Body of pancreas (tissue), 4 donors: Measurements from ENCODE around the gene NPIPB8. TPM values are rescaled to one million over a fixed set of nuclear protein-coding genes. Genes with fewer than 3 reads are reported as not detected.
"Not testable (repeated sequence)": the region's sequence is repeated elsewhere in the genome, so short reads cannot be mapped to it uniquely, and the experiment has no call there.

ENCODE experiments used
- ATAC-seq: fragments of 150-250 bp; one replicate; pipeline ENCODE4 v1.9.1; 2016
- DNase-seq, 4 donors: peaks; one replicate each; pipeline ENCODE4 v3.0.0-alpha.2; 2019
- H3K27ac ChIP-seq, 4 donors: fragments of 200-600 bp; sonication (generic); 1 replicate in 3 of 4; 2 replicates in 1 of 4; pipeline versions ENCODE4 v1.5.1 to v1.6.1; 2016 to 2019; ENCODE audit warnings: mild to moderate bottlenecking in 1 of 4, mixed read lengths in 1 of 4, moderate library complexity in 1 of 4
- H3K27me3 ChIP-seq, 2 donors: fragments of 200-600 bp; sonication (generic); one replicate each; pipeline ENCODE4 v1.6.0; 2016; ENCODE audit warnings: mild to moderate bottlenecking in 1 of 2
- H3K36me3 ChIP-seq, 2 donors: fragments of 200-600 bp; sonication (generic); replicated peaks in 1 of 2; 2 replicates each; pipeline ENCODE4 v1.5.1; 2016; ENCODE audit warnings: low read depth in 2 of 2; ENCODE audit not compliant: insufficient read depth in 1 of 2
- H3K4me1 ChIP-seq: fragments of 200-600 bp; sonication (generic); one replicate; pipeline ENCODE4 v1.6.0; 2016
- H3K4me3 ChIP-seq, 2 donors: fragments of 200-600 bp; sonication (generic); 1 replicate in 1 of 2; 2 replicates in 1 of 2; pipeline ENCODE4 v1.5.1; 2016 to 2019
- H3K9me3 ChIP-seq, 3 donors: fragments of 200-600 bp; sonication (generic); 1 replicate in 2 of 3; 2 replicates in 1 of 3; pipeline ENCODE4 v1.5.1; 2016
- POLR2A ChIP-seq, 3 donors: fragments of 450-650 bp; IDR thresholded peaks; one replicate each; pipeline ENCODE4 v1.6.1; 2016; ENCODE audit warnings: antibody characterized with exemption in 3 of 3, mild to moderate bottlenecking in 2 of 3
- WGBS, 2 donors: methylation state at CpG; one replicate each; pipeline ENCODE4 v1.1.5; 2017; 5-methylcytosine and 5-hydroxymethylcytosine counted together
- intact Hi-C: fragments of 100-400 bp; cut with DNase I; formaldehyde crosslinking; loops from one replicate; pipeline ENCODE4 v1.15.1; 2023
- total RNA-seq, 2 donors: library from RNA; depleted of rRNA; stranded (reverse); fragments of >200 nt; gene quantifications; one replicate each; pipeline ENCODE4 v1.1.0, GENCODE V29; 2016
- TF ChIP-seq, protein P1 (sequence below), 7 experiments: fragments of 450-650 bp in 4 of 7; fragments of 200-600 bp in 3 of 7; sonication (generic) in 3 of 7; IDR thresholded peaks; one replicate each; pipeline ENCODE4 v1.5.1; 2016 to 2019; ENCODE audit warnings: antibody characterized with exemption in 7 of 7

Gene NPIPB8
- total RNA-seq, 2 donors from 2014 or later, result 0.52 TPM; not detected in 1

DNA sequence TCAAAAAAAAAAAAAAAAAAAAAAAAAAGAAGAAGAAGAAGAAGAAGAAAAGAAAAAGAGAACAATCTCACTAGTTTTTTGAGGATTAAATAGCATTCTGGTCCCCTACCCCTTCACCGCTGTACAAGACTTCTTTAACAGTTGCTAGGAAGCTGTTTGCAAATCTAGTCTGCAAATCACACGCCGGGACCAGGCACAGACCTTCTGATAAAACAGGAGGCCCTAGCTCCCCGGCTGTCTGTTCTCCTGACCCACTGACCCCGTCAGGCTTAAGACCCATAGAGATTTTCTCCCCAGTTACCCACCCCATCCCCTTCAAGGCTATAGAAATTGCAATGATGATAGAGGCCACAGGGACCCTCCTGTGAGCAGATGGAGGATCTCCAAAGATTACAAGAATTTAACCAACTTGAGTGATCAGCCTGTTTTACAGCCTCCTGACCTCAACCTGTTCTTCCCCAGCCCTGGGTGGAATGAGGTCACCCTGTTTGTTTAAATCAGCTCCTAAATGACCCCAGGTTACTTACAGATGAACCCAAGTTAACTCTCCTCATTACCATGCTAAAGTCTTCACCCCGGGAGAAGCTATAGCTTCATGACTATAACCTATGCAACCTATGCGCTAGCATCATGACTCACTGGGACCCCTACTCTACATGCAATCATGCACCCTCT is 16.2 kb upstream of the NPIPB8 start:
- H3K9me3 ChIP-seq, result no peaks in the 10 kb centered on the region
- WGBS, 2 donors, result 62 to 81% methylated on average over 6 to 7 of the region's 7 CpGs
- intact Hi-C loops, result no loop called here
- no peak for DNase-seq
- H3K27ac ChIP-seq, result peak overlapping the region in 2 of 4 donors; percentile 7 to 46
- no peak for TF ChIP-seq POLR2A (IDR thresholded peaks at IDR 0.05)
- TF ChIP-seq, protein P1, sequence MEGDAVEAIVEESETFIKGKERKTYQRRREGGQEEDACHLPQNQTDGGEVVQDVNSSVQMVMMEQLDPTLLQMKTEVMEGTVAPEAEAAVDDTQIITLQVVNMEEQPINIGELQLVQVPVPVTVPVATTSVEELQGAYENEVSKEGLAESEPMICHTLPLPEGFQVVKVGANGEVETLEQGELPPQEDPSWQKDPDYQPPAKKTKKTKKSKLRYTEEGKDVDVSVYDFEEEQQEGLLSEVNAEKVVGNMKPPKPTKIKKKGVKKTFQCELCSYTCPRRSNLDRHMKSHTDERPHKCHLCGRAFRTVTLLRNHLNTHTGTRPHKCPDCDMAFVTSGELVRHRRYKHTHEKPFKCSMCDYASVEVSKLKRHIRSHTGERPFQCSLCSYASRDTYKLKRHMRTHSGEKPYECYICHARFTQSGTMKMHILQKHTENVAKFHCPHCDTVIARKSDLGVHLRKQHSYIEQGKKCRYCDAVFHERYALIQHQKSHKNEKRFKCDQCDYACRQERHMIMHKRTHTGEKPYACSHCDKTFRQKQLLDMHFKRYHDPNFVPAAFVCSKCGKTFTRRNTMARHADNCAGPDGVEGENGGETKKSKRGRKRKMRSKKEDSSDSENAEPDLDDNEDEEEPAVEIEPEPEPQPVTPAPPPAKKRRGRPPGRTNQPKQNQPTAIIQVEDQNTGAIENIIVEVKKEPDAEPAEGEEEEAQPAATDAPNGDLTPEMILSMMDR (IDR thresholded peaks at IDR 0.05), result no peak
- ATAC-seq, result no peak
- no peak overlapping the region for H3K4me3 ChIP-seq
- H3K27me3 ChIP-seq, result no peaks in the 10 kb centered on the region
- H3K4me1 ChIP-seq, result peaks cover 14% of the 10 kb centered on the region
- peaks cover 0 to 1% of the 10 kb centered on the region in 2 donors for H3K36me3 ChIP-seq

DNA sequence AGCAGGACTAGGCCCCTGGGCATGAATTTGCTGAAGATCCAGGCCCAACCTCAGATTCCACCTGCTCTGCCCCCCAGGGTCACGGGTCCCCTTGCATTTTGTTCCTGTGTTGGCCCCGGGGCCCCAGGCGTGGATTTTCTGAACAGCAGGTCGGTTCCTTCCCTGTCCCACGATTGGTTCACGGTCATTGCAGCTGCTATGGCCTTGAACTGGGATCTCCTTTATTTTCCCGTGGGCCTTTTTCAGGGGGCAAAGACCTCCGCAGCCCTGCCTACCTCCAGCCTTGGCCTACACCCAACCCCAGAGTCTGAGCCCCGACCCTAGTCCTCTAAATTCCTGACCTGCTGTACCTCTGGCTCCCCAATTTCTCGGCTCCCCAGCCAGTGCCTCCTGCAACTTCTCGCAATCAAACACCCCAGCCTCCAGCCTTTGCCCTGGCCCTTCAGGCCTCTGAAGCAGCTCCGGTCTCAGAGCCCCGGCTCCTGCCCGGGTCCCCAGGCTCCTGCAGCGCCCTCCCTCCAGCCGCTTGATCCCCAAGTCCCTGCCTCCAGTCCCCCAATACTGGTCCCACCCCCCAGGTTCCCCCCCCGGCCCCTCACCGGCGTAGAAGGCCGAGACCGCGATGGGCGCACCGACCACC is 15.2 kb upstream of the NPIPB8 start:
- Histone ChIP-seq H3K27ac (peak overlapping the region; percentile 9 to 76 (median 72)), H3K4me3 (peak overlapping the region; percentile 38 to 51), H3K4me1 (peaks cover 14% of the 10 kb centered on the region)
- H3K27me3 ChIP-seq, H3K36me3 ChIP-seq, H3K9me3 ChIP-seq, intact Hi-C loops: not testable (repeated sequence)
- ATAC-seq (peak; percentile 31), DNase-seq (peak in 1 of 4 donors; percentile 23)
- WGBS, 2 donors, result 12 to 22% methylated on average over 9 to 23 of the region's 24 CpGs

DNA sequence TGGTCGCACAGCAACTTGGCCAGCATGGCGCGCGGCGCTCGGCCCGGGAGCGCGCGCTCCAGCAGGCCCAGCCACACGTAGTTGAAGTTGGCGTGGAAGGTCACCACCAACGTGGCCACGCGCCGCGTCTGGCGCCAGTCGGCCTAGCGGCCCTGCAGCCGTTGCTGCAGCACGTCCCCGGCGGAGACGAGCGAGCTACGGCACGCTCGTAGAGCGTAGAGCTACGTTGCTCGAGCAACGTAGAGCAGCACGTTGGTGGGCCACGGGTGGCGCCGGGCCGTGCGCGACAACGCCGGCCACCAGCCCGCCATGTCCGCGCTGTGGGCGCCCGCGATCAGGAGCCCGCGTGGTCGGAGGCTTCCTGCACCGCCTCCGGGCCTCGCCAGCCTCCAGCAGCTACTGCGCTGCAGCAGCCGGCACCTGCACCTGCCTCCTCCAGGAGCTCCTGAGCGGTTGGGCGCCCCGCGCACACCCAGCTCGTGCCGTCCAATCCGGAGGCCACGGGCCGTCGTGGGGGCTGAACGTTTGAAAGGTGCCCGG is 14.6 kb upstream of the NPIPB8 start:
- Histone ChIP-seq H3K9me3 (no peaks in the 10 kb centered on the region), H3K27me3 (no peaks in the 10 kb centered on the region), H3K4me3 (peak overlapping the region; percentile 38 to 51), H3K27ac (peak overlapping the region; percentile 9 to 76 (median 72)), H3K36me3 (peaks cover 0 to 1% of the 10 kb centered on the region in 2 donors), H3K4me1 (peaks cover 14% of the 10 kb centered on the region)
- TF ChIP-seq, protein P1 (IDR thresholded peaks at IDR 0.05), result peak in 1 of 7 experiments; percentile 13
- peak; percentile 66 to 74 (median 67) for TF ChIP-seq POLR2A (IDR thresholded peaks at IDR 0.05)
- DNase-seq (peak; percentile 77 to 84 (median 80)), ATAC-seq (peak; percentile 87)
- intact Hi-C loops, result no loop called here
- WGBS, 2 donors, result 5% methylated on average over 64 of the region's 68 CpGs; no CpG with 5 or more reads in 1 of the 2 donors

DNA sequence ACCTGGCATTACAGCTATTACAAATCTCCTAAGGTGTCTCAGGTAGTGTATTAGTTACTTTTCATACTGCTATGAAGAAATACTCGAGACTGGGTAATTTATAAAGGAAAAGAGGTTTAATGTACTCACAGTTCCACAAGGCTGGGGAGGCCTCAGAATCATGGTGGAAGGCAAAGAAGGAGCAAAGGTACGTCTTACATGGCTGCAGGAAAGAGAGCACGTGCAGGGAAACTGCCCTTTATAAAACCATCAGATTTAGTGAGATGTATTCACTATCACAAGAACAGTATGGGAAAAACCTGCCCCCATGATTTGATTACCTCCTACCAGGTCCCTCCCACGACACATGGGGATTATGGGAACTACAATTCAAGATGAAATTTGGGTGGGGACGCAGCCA is 7.0 kb upstream of the NPIPB8 start:
- H3K9me3 ChIP-seq, H3K36me3 ChIP-seq, H3K4me3 ChIP-seq, intact Hi-C loops, ATAC-seq, DNase-seq, H3K4me1 ChIP-seq, H3K27ac ChIP-seq, H3K27me3 ChIP-seq: not testable (repeated sequence)
- WGBS, 2 donors, result 41 to 43% methylated on average over 4 of the region's 5 CpGs

DNA sequence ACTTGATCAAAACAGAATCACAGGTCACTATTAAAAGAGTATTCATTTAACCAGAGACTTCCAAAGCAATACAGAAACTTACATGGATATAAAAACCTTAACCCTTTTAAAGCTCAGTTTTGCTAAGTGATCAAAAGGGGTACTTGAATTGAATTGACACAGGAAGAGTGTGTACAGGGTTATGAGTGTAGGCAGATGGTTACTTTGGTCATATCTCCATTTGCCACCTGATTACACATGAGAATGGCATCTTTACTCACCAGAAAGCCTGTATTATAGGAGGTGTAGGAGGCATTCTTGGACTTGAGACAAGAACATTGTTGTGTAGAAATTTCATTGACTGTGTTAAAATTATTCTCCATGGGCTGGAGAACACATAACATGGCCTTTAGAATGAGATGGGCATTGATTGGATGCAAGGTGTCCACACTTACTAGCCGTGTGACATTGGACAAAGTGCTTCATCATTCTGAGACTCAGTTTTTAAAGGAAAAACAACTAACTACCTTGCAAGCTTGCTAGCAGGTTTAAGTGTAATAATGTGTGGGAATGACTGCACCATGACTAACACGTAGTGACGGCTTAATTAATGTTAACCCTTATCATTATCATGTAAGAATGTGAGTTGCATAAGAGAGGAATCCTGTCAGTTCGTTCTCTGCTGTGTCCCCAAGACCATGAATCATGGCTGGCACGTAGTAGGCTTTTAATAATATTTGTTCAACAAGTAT is 1.6 kb upstream of the NPIPB8 start:
- 49 to 56% methylated on average over 5 of the region's 5 CpGs for WGBS, 2 donors
- intact Hi-C loops, H3K4me3 ChIP-seq, H3K27me3 ChIP-seq, H3K27ac ChIP-seq, DNase-seq, H3K4me1 ChIP-seq, H3K9me3 ChIP-seq, H3K36me3 ChIP-seq, ATAC-seq: not testable (repeated sequence)

DNA sequence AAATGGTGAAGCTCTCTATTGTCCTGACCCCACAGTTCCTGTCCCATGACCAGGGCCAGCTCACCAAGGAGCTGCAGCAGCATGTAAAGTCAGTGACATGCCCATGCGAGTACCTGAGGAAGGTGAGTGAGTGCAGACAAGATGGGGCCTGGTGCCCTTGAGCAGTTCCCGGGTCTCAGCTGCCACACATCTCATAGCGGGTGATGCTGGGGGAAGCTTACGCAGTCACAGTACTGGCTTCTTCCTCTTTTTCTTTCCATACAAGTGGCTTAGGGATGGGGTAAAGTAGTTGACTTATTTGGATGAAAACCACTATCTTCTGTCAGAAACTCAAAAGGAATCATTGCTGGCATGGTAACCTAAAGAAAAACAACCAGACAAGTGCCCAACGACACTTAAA is 494 bp downstream of the NPIPB8 start:
- H3K27ac ChIP-seq, H3K9me3 ChIP-seq, H3K4me3 ChIP-seq, intact Hi-C loops, H3K27me3 ChIP-seq, DNase-seq, ATAC-seq, H3K36me3 ChIP-seq, H3K4me1 ChIP-seq: not testable (repeated sequence)
- WGBS, 2 donors, result 69 to 71% methylated on average over 4 to 5 of the region's 5 CpGs

DNA sequence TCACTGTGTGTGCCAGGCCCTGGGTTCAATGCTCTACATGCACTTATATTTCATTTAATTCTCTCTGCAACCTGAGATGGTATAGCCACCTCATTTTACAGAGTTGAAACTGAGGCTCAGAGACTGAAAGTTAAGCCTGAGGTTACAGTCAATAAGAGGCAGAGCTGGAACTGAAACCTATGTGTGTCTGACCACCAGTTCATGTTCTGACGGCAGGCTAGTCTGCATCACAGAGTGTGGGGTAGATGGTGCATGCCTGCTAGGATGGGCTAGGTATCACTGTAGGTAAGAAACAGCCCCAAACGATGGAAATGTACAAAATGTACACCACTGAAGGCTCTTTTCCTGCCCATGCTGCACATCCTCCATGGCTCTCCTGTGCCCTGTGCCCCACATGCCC is 2.1 kb downstream of the NPIPB8 start:
- H3K27ac ChIP-seq, H3K27me3 ChIP-seq, H3K4me3 ChIP-seq, ATAC-seq, DNase-seq, H3K36me3 ChIP-seq, H3K9me3 ChIP-seq, H3K4me1 ChIP-seq, intact Hi-C loops: not testable (repeated sequence)
- WGBS, 2 donors, result 43 to 65% methylated on average over 1 to 2 of the region's 2 CpGs

DNA sequence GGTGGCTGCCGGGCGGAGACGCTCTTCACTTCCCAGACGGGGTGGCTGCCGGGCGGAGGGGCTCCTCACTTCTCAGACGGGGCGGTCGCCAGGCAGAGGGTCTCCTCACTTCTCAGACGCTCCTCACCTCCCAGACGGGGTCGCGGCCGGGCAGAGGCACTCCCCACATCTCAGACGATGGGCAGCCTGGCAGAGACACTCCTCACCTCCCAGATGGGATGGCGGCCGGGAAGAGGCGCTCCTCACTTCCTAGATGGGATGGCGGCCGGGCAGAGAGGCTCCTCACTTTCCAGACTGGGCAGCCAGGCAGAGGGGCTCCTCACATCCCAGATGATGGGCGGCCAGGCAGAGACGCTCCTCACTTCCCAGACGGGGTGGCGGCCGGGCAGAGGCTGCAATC is 28.4 kb downstream of the NPIPB8 start:
- DNase-seq, H3K27ac ChIP-seq, ATAC-seq, H3K27me3 ChIP-seq, H3K9me3 ChIP-seq, H3K4me3 ChIP-seq, H3K4me1 ChIP-seq, H3K36me3 ChIP-seq, intact Hi-C loops: not testable (repeated sequence)
- 83 to 89% methylated on average over 5 to 12 of the region's 25 CpGs for WGBS, 2 donors

DNA sequence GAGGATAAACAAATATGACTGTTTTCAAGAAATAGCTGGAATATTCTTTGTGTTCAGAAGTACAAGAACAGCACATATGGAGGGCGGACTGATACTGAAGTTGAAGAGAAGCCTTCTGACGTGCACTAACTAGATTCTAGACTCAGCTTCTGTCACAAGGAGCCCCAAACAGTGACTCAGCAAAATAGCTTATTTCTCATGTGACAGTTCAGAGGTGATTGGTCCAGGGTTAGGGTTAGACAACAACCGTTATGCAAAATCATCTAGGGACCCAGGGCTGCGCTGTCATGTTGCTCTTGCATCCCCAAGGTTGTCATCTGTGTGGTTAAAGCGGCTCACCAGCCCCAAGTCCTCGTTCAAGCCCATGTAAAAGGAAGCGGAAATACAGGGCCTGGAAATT is 29.6 kb downstream of the NPIPB8 start:
- no CpG with 5 or more reads among the region's 7 CpGs for WGBS, 2 donors
- H3K27ac ChIP-seq, H3K27me3 ChIP-seq, H3K9me3 ChIP-seq, H3K4me1 ChIP-seq, DNase-seq, H3K4me3 ChIP-seq, intact Hi-C loops, H3K36me3 ChIP-seq, ATAC-seq: not testable (repeated sequence)
